ENCODE data around the gene NUCKS1.
"Not testable (repeated sequence)": the region's sequence is repeated elsewhere in the genome, so short reads cannot be mapped to it uniquely, and the experiment has no call there.

Gene NUCKS1

DNA sequence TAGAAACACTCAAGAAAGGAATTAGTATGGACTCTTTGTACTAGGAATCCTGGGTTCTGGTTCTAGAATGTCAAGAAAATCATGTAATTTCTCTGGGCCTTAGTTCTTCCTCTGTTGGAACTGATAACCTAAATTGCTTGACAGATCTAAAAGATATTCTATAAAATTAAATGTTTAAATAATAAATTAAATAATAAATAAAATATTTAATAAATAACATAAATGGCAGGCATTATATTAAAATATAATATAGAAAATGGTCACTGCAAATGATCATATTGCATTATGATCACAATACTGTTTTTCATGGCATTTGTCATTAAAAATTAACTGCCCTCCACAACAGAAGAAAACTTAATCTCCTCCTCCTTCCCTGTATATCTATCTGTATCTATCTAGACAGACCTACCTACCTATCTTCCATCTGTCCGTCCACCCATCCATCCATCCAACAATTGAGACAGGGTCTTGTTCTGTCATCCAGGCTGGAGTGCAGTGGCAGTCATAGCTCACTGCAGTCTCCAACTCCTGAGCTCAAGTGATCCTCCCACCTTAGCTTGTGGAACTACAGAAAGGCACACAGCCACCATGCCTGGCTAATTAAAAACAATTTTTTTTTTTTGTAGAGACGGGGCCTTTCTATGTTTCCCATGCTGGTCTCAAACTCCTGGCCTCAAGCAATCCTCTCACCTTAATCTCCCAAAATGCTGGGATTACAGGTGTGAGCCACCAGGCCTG lies 16.4 kb downstream of the NUCKS1 start:
- DNase-seq (ENCODE audit: low read depth in 2 of 2, low spot score in 1 of 2) = no peak

GRCh38 chr1:205729945-205730610 lies 19.9 kb downstream of the NUCKS1 start:
- DNase-seq (ENCODE audit: low read depth in 2 of 2, low spot score in 1 of 2) = no peak

DNA sequence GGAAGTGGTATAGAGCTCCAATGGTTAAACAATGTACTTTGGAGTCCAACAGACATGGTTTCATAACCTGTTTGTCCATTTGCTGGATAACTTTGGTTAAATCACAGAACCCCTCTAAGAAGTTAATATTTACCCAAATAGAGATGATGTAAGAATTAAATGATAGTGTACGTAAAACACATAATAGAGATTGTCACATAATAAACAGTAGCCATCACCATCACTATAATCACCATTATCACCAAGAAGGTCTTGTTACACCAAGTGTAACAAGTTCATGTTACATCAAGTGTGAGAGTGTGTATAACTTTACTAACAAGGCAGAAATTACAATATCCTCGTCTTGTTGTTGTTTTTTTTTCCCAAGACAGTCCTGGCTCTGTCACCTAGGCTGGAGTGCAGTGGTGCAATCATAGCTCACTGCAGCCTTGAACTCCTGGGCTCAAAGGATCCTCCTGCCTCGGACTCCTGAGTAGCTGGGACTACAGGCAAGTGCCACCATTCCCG lies 23.3 kb downstream of the NUCKS1 start:
- DNase-seq (ENCODE audit: low read depth in 2 of 2, low spot score in 1 of 2) = no peak

GRCh38 chr1:205725514-205725913 lies 24.5 kb downstream of the NUCKS1 start:
- no peak for DNase-seq (ENCODE audit: low read depth in 2 of 2, low spot score in 1 of 2)

- DNase-seq (ENCODE audit: low read depth in 2 of 2, low spot score in 1 of 2) = not testable (repeated sequence)
Observed at GRCh38 chr1:205720740-205721139, 29.2 kb downstream of the NUCKS1 start.

- DNase-seq (ENCODE audit: low read depth in 2 of 2, low spot score in 1 of 2) = no peak
Observed at GRCh38 chr1:205719762-205720161, 30.2 kb downstream of the NUCKS1 start.

DNA sequence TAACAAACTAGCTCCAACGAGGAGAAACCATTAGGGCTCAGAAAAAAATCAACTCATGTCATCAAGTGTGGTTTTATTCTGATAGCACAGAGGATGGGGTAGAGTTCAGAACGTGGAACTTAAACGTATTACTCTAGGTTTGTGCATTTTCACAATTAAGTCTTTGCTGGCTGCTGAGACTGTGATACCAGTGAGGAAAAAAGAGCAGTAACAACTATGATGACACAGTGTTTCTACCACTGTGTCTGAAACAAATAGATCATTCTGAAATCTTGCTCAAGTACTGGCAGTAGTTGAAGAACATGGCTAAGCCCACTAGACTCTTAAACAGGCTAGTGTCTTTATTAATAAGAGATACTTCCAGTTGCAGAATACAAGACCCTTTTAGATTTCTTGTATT lies 31.0 kb downstream of the NUCKS1 start:
- DNase-seq (ENCODE audit: low read depth in 2 of 2, low spot score in 1 of 2) = no peak

DNA sequence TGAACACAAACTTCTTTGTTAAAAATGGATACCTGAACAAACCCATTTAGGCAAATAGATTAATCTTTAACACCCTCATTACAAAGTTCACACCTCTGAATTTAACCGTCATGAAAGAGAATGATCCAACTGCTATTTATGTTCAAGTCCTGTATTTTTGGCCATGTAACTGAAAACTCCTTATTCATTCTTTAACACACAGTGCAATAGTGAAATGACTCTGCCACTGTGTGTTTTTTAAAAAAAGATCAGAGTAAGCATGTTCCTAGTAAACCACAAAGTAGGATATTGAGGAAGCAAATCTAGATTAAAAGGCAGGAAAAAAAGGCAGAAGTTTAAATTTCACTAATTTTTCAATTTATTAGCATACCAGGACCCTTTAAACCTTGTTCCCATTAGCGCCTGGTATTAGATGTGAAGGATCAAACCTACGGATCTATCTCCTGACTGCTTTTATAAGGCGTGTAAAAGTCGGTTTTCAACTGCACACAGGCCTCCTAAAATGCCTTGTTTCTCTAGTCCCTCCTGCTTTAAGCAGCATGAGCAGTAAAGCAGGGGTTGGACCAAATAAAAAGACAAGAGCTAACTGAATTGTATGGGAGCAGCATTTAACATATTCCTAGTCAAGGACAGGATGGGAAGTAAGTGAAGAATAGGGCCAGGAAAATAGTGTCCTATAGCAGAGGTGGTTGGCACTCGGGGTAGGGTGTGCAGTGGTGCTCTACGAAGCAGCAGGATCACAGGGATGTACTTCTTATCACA lies 33.4 kb downstream of the NUCKS1 start:
- DNase-seq (ENCODE audit: low read depth in 2 of 2, low spot score in 1 of 2) = no peak

- no peak for DNase-seq (ENCODE audit: low read depth in 2 of 2, low spot score in 1 of 2)
Observed at GRCh38 chr1:205715628-205716027, 34.4 kb downstream of the NUCKS1 start.

- DNase-seq (ENCODE audit: low read depth in 2 of 2, low spot score in 1 of 2) = no peak
Observed at GRCh38 chr1:205714906-205715246, 35.1 kb downstream of the NUCKS1 start.

- no peak for DNase-seq (ENCODE audit: low read depth in 2 of 2, low spot score in 1 of 2)
Observed at GRCh38 chr1:205714190-205714905, 35.6 kb downstream of the NUCKS1 start.

DNA sequence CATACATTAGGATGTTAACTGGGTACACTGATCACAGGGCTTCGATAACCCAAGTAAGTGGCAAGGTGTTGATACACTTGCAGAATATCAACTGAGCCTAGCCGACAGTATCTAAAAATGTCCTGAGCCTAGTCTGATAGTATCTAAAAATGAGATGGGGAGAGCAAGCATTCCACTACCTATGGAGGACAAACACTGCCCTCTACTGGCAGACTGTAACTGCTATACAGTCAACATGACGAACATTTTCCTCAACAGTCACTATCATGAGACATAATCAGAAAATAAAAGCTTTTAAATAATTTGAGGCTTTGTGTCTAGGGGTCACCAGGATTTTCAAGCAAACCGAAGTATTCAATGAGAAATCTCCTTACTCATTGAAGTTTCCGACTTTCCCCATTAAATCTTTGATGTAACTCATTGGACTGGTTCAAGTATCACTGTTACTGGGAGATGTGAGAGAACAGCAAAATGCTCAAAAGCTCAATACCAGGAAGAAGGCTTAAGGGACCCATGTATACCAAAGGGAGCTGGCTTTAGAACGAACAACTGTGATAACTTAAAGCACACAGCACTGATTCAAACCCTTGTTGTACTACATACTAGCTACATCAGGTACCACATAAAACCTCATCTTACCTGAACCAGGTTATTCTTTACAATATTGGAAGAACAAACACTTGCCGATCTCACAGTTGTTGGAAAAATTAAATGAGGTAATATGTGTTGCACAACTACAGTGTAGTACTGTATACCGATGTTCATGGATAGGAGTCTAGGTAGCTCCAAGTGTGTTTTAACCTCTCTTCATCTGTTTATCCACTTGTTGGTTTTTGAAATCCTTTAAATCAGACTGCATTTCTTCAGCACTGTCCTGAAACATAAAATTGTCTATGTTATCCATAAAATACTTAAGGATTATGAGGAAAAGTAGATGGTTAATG lies 38.6 kb downstream of the NUCKS1 start:
- peak; percentile 25 to 26 for DNase-seq (ENCODE audit: low read depth in 2 of 2, low spot score in 1 of 2)

GRCh38 chr1:205710201-205711062 lies 39.5 kb downstream of the NUCKS1 start:
- DNase-seq (ENCODE audit: low read depth in 2 of 2, low spot score in 1 of 2) = no peak

DNA sequence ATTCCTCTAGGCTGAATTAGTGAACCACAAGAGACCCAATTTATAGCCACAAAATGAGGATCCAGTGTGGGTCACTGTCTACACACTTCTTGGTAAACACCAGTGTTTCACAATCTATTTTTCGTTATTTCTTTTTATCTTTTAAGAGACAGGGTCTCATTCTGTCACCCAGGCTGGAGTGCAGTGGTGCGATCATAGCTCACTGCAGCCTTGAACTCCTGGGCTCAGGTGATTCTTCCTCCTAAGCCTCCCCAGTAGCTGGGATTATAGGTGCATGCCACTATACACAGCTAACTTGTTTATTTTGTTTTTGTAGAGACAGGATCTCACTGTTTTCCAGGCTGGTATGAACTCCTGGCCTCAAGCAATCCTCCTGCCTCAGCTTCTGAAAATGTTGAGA lies 40.3 kb downstream of the NUCKS1 start:
- DNase-seq (ENCODE audit: low read depth in 2 of 2, low spot score in 1 of 2) = no peak

DNA sequence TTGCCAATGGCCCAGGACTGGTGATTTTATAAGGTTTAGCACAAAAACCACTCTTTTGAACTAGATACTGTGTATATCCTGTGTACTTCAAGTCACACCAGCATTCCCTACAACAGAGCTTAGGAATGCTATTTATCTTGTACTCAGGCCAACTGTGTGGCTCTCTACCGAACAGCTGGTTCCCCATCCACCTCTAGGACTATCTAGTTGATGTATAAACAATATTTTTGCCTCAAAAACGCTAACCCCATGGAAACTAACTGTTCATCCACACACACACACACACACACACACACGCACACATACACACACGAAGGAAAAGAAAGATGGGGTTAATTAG lies 41.0 kb downstream of the NUCKS1 start:
- no peak for DNase-seq (ENCODE audit: low read depth in 2 of 2, low spot score in 1 of 2)

DNA sequence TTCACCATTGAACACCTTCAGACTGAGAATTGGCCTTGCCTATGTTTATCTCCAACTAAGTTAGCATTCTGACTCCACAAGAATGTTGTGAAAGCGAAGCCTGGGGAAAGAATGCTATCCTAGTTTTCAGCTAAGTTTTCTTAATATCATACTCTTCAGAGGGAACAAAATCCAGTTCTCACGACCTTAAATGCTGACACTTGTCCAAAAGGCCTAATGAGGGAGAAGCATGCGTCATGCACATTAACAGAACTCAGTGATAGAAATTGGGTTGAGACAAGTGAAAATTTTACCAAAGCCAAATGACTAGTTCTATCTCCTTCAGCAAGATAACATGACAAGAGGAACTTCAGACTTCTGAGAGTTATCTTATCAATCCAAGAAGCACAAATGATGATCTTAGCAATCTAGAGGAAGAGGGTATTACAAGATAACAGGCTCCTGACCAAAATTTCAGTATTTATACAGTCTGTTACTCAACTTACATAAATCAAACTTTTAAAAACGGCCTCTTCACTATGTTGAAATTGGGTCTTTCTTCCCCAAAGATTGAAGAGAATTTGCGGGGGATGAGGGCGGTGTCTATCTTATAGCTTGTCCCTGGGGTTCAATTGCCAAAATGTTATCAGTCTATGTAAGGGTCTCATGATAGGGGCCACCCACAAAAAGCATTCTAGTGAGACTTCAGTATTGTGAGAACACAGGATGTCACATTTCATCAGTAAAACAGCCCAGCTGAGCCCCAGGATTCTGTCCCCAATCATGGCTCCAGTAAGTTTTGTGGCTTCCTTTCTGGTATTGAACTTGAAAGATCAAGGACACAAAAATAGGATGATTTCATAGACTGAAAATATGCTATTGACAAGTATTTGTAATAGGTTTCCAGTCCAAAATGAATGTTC lies 43.1 kb downstream of the NUCKS1 start:
- DNase-seq (ENCODE audit: low read depth in 2 of 2, low spot score in 1 of 2) = no peak

- no peak for DNase-seq (ENCODE audit: low read depth in 2 of 2, low spot score in 1 of 2)
Observed at GRCh38 chr1:205704903-205705302, 45.1 kb downstream of the NUCKS1 start.

- no peak for DNase-seq (ENCODE audit: low read depth in 2 of 2, low spot score in 1 of 2)
Observed at GRCh38 chr1:205703072-205703471, 46.9 kb downstream of the NUCKS1 start.

Measured in stimulated activated CD8-positive, alpha-beta memory T cell treated with anti-CD3 and anti-CD28 coated beads, Interleukin-4, amount 100 ng/mL, for 1 hour (primary cell).